PC-3 (cell line): ENCODE data around the gene PRKCE. TPM values are rescaled to one million over a fixed set of nuclear protein-coding genes. Genes with fewer than 3 reads are reported as not detected.

Experiments used
- ATAC-seq: fragments of 200-7000 bp; cut with Tn5 transposase; 2 replicates; pipeline ENCODE4 v1.9.1; 2020; ENCODE audit warnings: mild to moderate bottlenecking, moderate library complexity
- BruUV-seq: library from RNA; stranded (reverse); fragments of 400-500 nt; replicated peaks from 2 replicates; lab custom pipeline; 2021; lab: Mats Ljungman, UMichigan
- CTCF ChIA-PET: fragments of 300-600 bp; sonication (Branson Sonifier 250); formaldehyde crosslinking; loops from one replicate; lab custom pipeline; 2022; ENCODE audit warnings: antibody characterized with exemption; lab: Charles Lee
- POLR2A ChIA-PET: fragments of 300-600 bp; sonication (Branson Sonifier 250); formaldehyde crosslinking; loops from one replicate; lab custom pipeline; 2022; ENCODE audit warnings: antibody characterized with exemption; ENCODE audit not compliant: unreplicated experiment; lab: Charles Lee
- DNase-seq: peaks from one replicate; pipeline ENCODE4 v3.0.0-alpha.2; 2015
- H2AFZ ChIP-seq: fragments of 300-600 bp; sonication (generic); 2 replicates; pipeline ENCODE4 v1.6.0; 2016; ENCODE audit warnings: antibody characterized with exemption, low read length
- H3F3A ChIP-seq: fragments of 300-600 bp; sonication (generic); one replicate; pipeline ENCODE4 v1.6.0; 2017; ENCODE audit warnings: antibody characterized with exemption, low read length, control low read depth, mild to moderate bottlenecking; ENCODE audit not compliant: unreplicated experiment
- H3K27ac ChIP-seq: fragments of 300-600 bp; sonication (generic); 2 replicates; pipeline ENCODE4 v1.5.1; 2016; ENCODE audit warnings: mild to moderate bottlenecking, low read length
- H3K27me3 ChIP-seq: fragments of 300-600 bp; sonication (generic); 2 replicates; pipeline ENCODE4 v1.6.1; 2016; ENCODE audit warnings: low read length, mixed read lengths
- H3K36me3 ChIP-seq: fragments of 300-600 bp; sonication (generic); 2 replicates; pipeline ENCODE4 v1.6.1; 2016; ENCODE audit warnings: low read depth, mixed run types, low read length, mixed read lengths
- H3K4me1 ChIP-seq: fragments of 300-600 bp; sonication (generic); 2 replicates; pipeline ENCODE4 v1.5.1; 2016; ENCODE audit warnings: low read length; ENCODE audit not compliant: insufficient read depth
- H3K4me2 ChIP-seq: fragments of 300-600 bp; sonication (generic); 2 replicates; pipeline ENCODE4 v1.6.0; 2016; ENCODE audit warnings: low read length
- H3K4me3 ChIP-seq: fragments of 300-600 bp; sonication (generic); 2 replicates; pipeline ENCODE4 v1.5.1; 2016; ENCODE audit warnings: mild to moderate bottlenecking, low read length, mixed read lengths
- H3K79me2 ChIP-seq: fragments of 300-600 bp; sonication (generic); 2 replicates; pipeline ENCODE4 v1.6.1; 2017; ENCODE audit warnings: low read length, mixed read lengths
- H3K9ac ChIP-seq: fragments of 300-600 bp; sonication (generic); 2 replicates; pipeline ENCODE4 v1.6.0; 2016; ENCODE audit warnings: mild to moderate bottlenecking, low read length
- H3K9me2 ChIP-seq: fragments of 300-600 bp; sonication (generic); replicated peaks from 2 replicates; pipeline ENCODE4 v1.6.1; 2016; ENCODE audit warnings: mixed run types, low read length, mixed read lengths
- H3K9me3 ChIP-seq: fragments of 300-600 bp; sonication (generic); 2 replicates; pipeline ENCODE4 v1.6.1; 2016; ENCODE audit warnings: low read length, mixed read lengths
- H4K20me1 ChIP-seq: fragments of 300-600 bp; sonication (generic); 2 replicates; pipeline ENCODE4 v1.6.1; 2016; ENCODE audit warnings: low read length, mixed read lengths
- CTCF ChIP-seq: fragments of 300-600 bp; sonication (generic); conservative IDR thresholded peaks from 2 replicates; pipeline ENCODE4 v1.5.1; 2017; ENCODE audit warnings: antibody characterized with exemption, low read depth, mild to moderate bottlenecking, low read length
- EZH2 ChIP-seq: fragments of 300-600 bp; sonication (generic); IDR thresholded peaks from one replicate; pipeline ENCODE4 v1.6.1; 2017; ENCODE audit warnings: antibody characterized with exemption, mild to moderate bottlenecking, low read length; ENCODE audit not compliant: unreplicated experiment
- EZH2phosphoT487 ChIP-seq: fragments of 300-600 bp; sonication (generic); IDR thresholded peaks from 2 replicates; pipeline ENCODE4 v1.6.1; 2018; ENCODE audit warnings: mild to moderate bottlenecking, antibody characterized with exemption, low read length, borderline replicate concordance
- intact Hi-C: fragments of 100-400 bp; cut with micrococcal nuclease; formaldehyde crosslinking; loops from 2 replicates; pipeline ENCODE4 v1.9.0; 2023
- total RNA-seq: library from RNA; depleted of rRNA; stranded (reverse); fragments of >200 nt; gene quantifications from 2 replicates; pipeline ENCODE4 v1.2.3, GENCODE V29; 2014

The PRKCE gene
- total RNA-seq, 1 experiment from 2014 or later: 7.0 TPM

- ATAC-seq (no peak), DNase-seq (no peak)
- Histone ChIP-seq H2AFZ (no peak overlapping the region), H4K20me1 (no peaks in the 10 kb centered on the region), H3K4me3 (no peak overlapping the region), H3K27me3 (no peaks in the 10 kb centered on the region), H3K4me2 (no peak overlapping the region), H3K79me2 (no peaks in the 10 kb centered on the region), H3K9me3 (no peaks in the 10 kb centered on the region), H3K36me3 (no peaks in the 10 kb centered on the region), H3K27ac (no peak overlapping the region), H3K4me1 (no peaks in the 10 kb centered on the region), H3K9me2 (no peaks in the 10 kb centered on the region), H3F3A (no peaks in the 10 kb centered on the region), H3K9ac (no peak overlapping the region)
- intact Hi-C loops: no loop called here
- ChIA-PET CTCF (no interaction called here), POLR2A (no interaction called here)
- no TSS peak for BruUV-seq
- no peak for TF ChIP-seq EZH2
- no peak for TF ChIP-seq EZH2phosphoT487
- no peak for TF ChIP-seq CTCF
These were observed 148.4 kb downstream of the PRKCE start for GRCh38 chr2:45799679-45800381.

- no peaks in the 10 kb centered on the region for H3K79me2 ChIP-seq
- H2AFZ ChIP-seq: no peak overlapping the region
- TF ChIP-seq CTCF (no peak), EZH2 (no peak), EZH2phosphoT487 (no peak)
- H3K4me1 ChIP-seq: no peaks in the 10 kb centered on the region
- ChIA-PET CTCF (no interaction called here), POLR2A (no interaction called here)
- intact Hi-C loops: no loop called here
- no peak overlapping the region for H3K4me2 ChIP-seq
- H3K4me3 ChIP-seq: no peak overlapping the region
- H3K9ac ChIP-seq: no peak overlapping the region
- no peaks in the 10 kb centered on the region for H3K27me3 ChIP-seq
- H3K9me2 ChIP-seq: no peaks in the 10 kb centered on the region
- BruUV-seq: no TSS peak
- no peak for ATAC-seq
- no peaks in the 10 kb centered on the region for H3K9me3 ChIP-seq
- H3K27ac ChIP-seq: no peak overlapping the region
- no peaks in the 10 kb centered on the region for H4K20me1 ChIP-seq
- DNase-seq: no peak
- no peaks in the 10 kb centered on the region for H3F3A ChIP-seq
- no peaks in the 10 kb centered on the region for H3K36me3 ChIP-seq
These were observed 151.1 kb downstream of the PRKCE start for GRCh38 chr2:45802499-45803138.
